Neural crest cell (in vitro differentiated cells): ENCODE data around the gene SAP30L. TPM values are rescaled to one million over a fixed set of nuclear protein-coding genes. Genes with fewer than 3 reads are reported as not detected.
A peak's percentile ranks its signal among the peaks of the same experiment; 100 is the strongest.

Source experiments
- DNase-seq: peaks from one replicate; pipeline ENCODE4 v3.0.0; 2021; ENCODE audit warnings: low read depth, mixed read lengths, low spot score
- H3K27ac Mint-ChIP-seq: one replicate; pipeline ENCODE4 v1.8.0; 2021; ENCODE audit warnings: mild to moderate bottlenecking, mixed read lengths; ENCODE audit not compliant: unreplicated experiment
- H3K27me3 Mint-ChIP-seq: 2 replicates; pipeline ENCODE4 v1.8.0; 2021; ENCODE audit warnings: low read depth, mild to moderate bottlenecking, mixed read lengths
- H3K36me3 Mint-ChIP-seq: 2 replicates; pipeline ENCODE4 v1.8.0; 2021; ENCODE audit warnings: low read depth, mild to moderate bottlenecking, mixed read lengths
- H3K4me1 Mint-ChIP-seq: 2 replicates; pipeline ENCODE4 v1.8.0; 2021; ENCODE audit warnings: mixed read lengths
- H3K4me3 Mint-ChIP-seq: one replicate; pipeline ENCODE4 v1.8.0; 2021; ENCODE audit warnings: mild to moderate bottlenecking, mixed read lengths
- H3K9me3 Mint-ChIP-seq: 2 replicates; pipeline ENCODE4 v1.8.0; 2021; ENCODE audit warnings: mixed read lengths
- long read RNA-seq: library from polyadenylated mRNA; unstranded; transcript quantifications from one replicate; pipeline ENCODE4 v2.0.0, GENCODE V29; 2020
- total RNA-seq: library from RNA; stranded (reverse); gene quantifications from 2 replicates; pipeline ENCODE4 v1.2.1, GENCODE V29; 2021
- TF ChIP-seq, protein P1 (sequence below): fragments of 200-600 bp; sonication (generic); conservative IDR thresholded peaks from 2 replicates; pipeline ENCODE4 v1.5.0; 2021; ENCODE audit warnings: antibody characterized with exemption, mild to moderate bottlenecking

Gene SAP30L
- 46.3 and 49.2 TPM in 2 replicates for total RNA-seq
- long read RNA-seq, partial matches to known transcripts = 0 of 10 reads
- long read RNA-seq, other reads (novel, unspliced or antisense) = 9 of 10 reads

GRCh38 chr5:154445422-154446194 is at the start of gene SAP30L:
Gene SAP30L, plus strand, starts transcription at chr5:154445997. Its CDS starts 608 bp downstream, at chr5:154446605.
- Mint-ChIP-seq H3K27me3 (no peaks in the 10 kb centered on the region), H3K9me3 (no peaks in the 10 kb centered on the region), H3K4me1 (peaks cover 39% of the 10 kb centered on the region), H3K36me3 (no peaks in the 10 kb centered on the region), H3K4me3 (peak within 1 kb of the TSS; percentile 98), H3K27ac (peak within 1 kb of the TSS; percentile 88)
- TF ChIP-seq, protein P1, sequence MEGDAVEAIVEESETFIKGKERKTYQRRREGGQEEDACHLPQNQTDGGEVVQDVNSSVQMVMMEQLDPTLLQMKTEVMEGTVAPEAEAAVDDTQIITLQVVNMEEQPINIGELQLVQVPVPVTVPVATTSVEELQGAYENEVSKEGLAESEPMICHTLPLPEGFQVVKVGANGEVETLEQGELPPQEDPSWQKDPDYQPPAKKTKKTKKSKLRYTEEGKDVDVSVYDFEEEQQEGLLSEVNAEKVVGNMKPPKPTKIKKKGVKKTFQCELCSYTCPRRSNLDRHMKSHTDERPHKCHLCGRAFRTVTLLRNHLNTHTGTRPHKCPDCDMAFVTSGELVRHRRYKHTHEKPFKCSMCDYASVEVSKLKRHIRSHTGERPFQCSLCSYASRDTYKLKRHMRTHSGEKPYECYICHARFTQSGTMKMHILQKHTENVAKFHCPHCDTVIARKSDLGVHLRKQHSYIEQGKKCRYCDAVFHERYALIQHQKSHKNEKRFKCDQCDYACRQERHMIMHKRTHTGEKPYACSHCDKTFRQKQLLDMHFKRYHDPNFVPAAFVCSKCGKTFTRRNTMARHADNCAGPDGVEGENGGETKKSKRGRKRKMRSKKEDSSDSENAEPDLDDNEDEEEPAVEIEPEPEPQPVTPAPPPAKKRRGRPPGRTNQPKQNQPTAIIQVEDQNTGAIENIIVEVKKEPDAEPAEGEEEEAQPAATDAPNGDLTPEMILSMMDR = no peak
- peak; percentile 95 for DNase-seq

DNA sequence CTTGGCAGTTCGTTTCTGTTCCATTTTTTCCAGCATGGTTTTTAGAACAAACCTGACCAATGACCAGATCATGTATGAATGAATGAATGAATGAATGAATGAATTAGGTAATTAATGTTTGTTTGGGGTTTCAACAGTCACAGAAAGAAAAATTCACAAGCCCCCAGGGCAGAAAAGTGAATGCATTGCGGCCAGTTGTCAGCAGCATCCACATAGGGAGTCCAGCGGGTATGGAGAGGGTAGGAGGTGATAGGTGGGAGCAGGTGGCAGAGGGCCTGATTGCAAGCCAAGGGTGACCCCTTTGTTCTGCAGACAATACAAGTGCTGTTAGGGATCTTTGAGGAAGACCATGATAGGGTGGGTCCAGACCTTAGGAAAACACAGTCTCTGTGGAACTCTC is 49.7 kb upstream of the SAP30L start:
- DNase-seq = no peak
- TF ChIP-seq, protein P1 = no peak
- Mint-ChIP-seq H3K27me3 (no peaks in the 10 kb centered on the region), H3K4me1 (peaks cover 18% of the 10 kb centered on the region), H3K27ac (no peak overlapping the region), H3K4me3 (no peak overlapping the region), H3K9me3 (no peaks in the 10 kb centered on the region), H3K36me3 (peaks cover 17% of the 10 kb centered on the region)

GRCh38 chr5:154397652-154398406 is 48.0 kb upstream of the SAP30L start:
- peaks cover 31% of the 10 kb centered on the region for H3K4me1 Mint-ChIP-seq
- TF ChIP-seq, protein P1 = no peak

GRCh38 chr5:154400678-154401077 is 45.1 kb upstream of the SAP30L start:
- Mint-ChIP-seq H3K4me1 (peaks cover 39% of the 10 kb centered on the region), H3K9me3 (no peaks in the 10 kb centered on the region), H3K36me3 (peaks cover 6% of the 10 kb centered on the region), H3K27ac (no peak overlapping the region), H3K27me3 (no peaks in the 10 kb centered on the region), H3K4me3 (no peak overlapping the region)
- no peak for DNase-seq
- TF ChIP-seq, protein P1 = no peak

More at GRCh38 chr5:154397652-154398406, 48.0 kb upstream of the SAP30L start:
- Mint-ChIP-seq H3K4me3 (no peak overlapping the region), H3K36me3 (peaks cover 6% of the 10 kb centered on the region), H3K27ac (no peak overlapping the region), H3K9me3 (no peaks in the 10 kb centered on the region), H3K27me3 (no peaks in the 10 kb centered on the region)
- DNase-seq = no peak

DNA sequence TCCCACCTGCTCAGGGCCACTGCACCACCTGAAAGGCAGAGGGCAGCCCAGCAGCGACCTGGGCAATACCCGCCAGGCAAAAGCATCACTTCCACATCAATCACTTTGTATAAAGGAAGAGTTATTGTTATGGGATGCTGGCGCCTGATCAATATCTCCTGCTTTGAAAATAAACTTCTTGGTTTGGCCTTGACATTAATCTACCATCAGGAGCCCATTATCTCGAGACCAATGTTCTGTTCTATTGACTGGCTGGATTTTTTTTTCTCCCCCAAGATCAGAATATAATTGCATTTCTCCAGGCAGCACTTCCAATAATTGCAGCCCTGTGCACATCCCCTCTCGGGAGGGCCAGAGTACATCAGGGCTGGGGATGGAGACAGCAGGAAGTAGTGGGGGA is 44.4 kb upstream of the SAP30L start:
- H3K4me3 Mint-ChIP-seq = no peak overlapping the region
- H3K36me3 Mint-ChIP-seq = peaks cover 6% of the 10 kb centered on the region
- H3K9me3 Mint-ChIP-seq = no peaks in the 10 kb centered on the region
- TF ChIP-seq, protein P1 = no peak
- H3K27ac Mint-ChIP-seq = no peak overlapping the region
- peaks cover 34% of the 10 kb centered on the region for H3K4me1 Mint-ChIP-seq
- no peaks in the 10 kb centered on the region for H3K27me3 Mint-ChIP-seq
- no peak for DNase-seq
